ENCODE data around the gene ARL13B. TPM values are rescaled to one million over a fixed set of nuclear protein-coding genes. Genes with fewer than 3 reads are reported as not detected.

ARL13B gene
- total and polyA plus RNA-seq, 2 of the 8 experiments (the other 6 are each of a cell fraction or from before 2014, with no cell fraction given) = 1.5 to 12.7 TPM

- TF ChIP-seq NANOG (IDR thresholded peaks at IDR 0.05; ENCODE audit: insufficient read depth, low read depth, low read length, poor library complexity, severe bottlenecking) = no peak
- TF ChIP-seq, protein P1, sequence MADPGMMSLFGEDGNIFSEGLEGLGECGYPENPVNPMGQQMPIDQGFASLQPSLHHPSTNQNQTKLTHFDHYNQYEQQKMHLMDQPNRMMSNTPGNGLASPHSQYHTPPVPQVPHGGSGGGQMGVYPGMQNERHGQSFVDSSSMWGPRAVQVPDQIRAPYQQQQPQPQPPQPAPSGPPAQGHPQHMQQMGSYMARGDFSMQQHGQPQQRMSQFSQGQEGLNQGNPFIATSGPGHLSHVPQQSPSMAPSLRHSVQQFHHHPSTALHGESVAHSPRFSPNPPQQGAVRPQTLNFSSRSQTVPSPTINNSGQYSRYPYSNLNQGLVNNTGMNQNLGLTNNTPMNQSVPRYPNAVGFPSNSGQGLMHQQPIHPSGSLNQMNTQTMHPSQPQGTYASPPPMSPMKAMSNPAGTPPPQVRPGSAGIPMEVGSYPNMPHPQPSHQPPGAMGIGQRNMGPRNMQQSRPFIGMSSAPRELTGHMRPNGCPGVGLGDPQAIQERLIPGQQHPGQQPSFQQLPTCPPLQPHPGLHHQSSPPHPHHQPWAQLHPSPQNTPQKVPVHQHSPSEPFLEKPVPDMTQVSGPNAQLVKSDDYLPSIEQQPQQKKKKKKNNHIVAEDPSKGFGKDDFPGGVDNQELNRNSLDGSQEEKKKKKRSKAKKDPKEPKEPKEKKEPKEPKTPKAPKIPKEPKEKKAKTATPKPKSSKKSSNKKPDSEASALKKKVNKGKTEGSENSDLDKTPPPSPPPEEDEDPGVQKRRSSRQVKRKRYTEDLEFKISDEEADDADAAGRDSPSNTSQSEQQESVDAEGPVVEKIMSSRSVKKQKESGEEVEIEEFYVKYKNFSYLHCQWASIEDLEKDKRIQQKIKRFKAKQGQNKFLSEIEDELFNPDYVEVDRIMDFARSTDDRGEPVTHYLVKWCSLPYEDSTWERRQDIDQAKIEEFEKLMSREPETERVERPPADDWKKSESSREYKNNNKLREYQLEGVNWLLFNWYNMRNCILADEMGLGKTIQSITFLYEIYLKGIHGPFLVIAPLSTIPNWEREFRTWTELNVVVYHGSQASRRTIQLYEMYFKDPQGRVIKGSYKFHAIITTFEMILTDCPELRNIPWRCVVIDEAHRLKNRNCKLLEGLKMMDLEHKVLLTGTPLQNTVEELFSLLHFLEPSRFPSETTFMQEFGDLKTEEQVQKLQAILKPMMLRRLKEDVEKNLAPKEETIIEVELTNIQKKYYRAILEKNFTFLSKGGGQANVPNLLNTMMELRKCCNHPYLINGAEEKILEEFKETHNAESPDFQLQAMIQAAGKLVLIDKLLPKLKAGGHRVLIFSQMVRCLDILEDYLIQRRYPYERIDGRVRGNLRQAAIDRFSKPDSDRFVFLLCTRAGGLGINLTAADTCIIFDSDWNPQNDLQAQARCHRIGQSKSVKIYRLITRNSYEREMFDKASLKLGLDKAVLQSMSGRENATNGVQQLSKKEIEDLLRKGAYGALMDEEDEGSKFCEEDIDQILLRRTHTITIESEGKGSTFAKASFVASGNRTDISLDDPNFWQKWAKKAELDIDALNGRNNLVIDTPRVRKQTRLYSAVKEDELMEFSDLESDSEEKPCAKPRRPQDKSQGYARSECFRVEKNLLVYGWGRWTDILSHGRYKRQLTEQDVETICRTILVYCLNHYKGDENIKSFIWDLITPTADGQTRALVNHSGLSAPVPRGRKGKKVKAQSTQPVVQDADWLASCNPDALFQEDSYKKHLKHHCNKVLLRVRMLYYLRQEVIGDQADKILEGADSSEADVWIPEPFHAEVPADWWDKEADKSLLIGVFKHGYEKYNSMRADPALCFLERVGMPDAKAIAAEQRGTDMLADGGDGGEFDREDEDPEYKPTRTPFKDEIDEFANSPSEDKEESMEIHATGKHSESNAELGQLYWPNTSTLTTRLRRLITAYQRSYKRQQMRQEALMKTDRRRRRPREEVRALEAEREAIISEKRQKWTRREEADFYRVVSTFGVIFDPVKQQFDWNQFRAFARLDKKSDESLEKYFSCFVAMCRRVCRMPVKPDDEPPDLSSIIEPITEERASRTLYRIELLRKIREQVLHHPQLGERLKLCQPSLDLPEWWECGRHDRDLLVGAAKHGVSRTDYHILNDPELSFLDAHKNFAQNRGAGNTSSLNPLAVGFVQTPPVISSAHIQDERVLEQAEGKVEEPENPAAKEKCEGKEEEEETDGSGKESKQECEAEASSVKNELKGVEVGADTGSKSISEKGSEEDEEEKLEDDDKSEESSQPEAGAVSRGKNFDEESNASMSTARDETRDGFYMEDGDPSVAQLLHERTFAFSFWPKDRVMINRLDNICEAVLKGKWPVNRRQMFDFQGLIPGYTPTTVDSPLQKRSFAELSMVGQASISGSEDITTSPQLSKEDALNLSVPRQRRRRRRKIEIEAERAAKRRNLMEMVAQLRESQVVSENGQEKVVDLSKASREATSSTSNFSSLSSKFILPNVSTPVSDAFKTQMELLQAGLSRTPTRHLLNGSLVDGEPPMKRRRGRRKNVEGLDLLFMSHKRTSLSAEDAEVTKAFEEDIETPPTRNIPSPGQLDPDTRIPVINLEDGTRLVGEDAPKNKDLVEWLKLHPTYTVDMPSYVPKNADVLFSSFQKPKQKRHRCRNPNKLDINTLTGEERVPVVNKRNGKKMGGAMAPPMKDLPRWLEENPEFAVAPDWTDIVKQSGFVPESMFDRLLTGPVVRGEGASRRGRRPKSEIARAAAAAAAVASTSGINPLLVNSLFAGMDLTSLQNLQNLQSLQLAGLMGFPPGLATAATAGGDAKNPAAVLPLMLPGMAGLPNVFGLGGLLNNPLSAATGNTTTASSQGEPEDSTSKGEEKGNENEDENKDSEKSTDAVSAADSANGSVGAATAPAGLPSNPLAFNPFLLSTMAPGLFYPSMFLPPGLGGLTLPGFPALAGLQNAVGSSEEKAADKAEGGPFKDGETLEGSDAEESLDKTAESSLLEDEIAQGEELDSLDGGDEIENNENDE (IDR thresholded peaks at IDR 0.05; ENCODE audit: insufficient replicate concordance, low read length) = no peak
- TF ChIP-seq JUN (IDR thresholded peaks at IDR 0.05; ENCODE audit: low read depth, low read length) = no peak
- peak; percentile 26 for TF ChIP-seq CTBP2 (IDR thresholded peaks at IDR 0.05; ENCODE audit: borderline replicate concordance, insufficient read depth, insufficient read length, low read length)
- TF ChIP-seq BACH1 (IDR thresholded peaks at IDR 0.05; ENCODE audit: low read length) = no peak
- TF ChIP-seq SRF (IDR thresholded peaks at IDR 0.05; ENCODE audit: low read depth, low read length) = no peak
- peak; percentile 88 for TF ChIP-seq PHF8 (conservative IDR thresholded peaks at IDR 0.05; ENCODE audit: low read depth, low read length)
- no peak for TF ChIP-seq ZNF274 (IDR thresholded peaks at IDR 0.05; ENCODE audit: borderline replicate concordance, extremely low read depth, low read length)
- TF ChIP-seq EGR1 (IDR thresholded peaks at IDR 0.05; ENCODE audit: borderline replicate concordance, low read depth, low read length) = no peak
- TF ChIP-seq CEBPB (IDR thresholded peaks at IDR 0.05; ENCODE audit: low read depth, low read length) = no peak
Measured at GRCh38 chr3:93979850-93980676, at the start of gene ARL13B (continued).
